Renal pelvis (tissue), 4 donors: ENCODE results near the gene VWA8. TPM values are rescaled to one million over a fixed set of nuclear protein-coding genes. Genes with fewer than 3 reads are reported as not detected.
"Not testable (repeated sequence)": the region's sequence is repeated elsewhere in the genome, so short reads cannot be mapped to it uniquely, and the experiment has no call there.

Experiments
- DNase-seq: peaks from one replicate; pipeline ENCODE4 v3.0.0-alpha.2; 2013
- polyA plus RNA-seq, 3 donors: library from polyadenylated mRNA; unstranded; fragments of 120-200 nt; gene quantifications; one replicate each; pipeline ENCODE4 v1.2.1, GENCODE V29; 2013; ENCODE audit not compliant: insufficient read length in 3 of 3

VWA8 gene
- polyA plus RNA-seq, 3 donors, result 19.0 to 21.1 (median 19.0) TPM

- no peak for DNase-seq
Observed at GRCh38 chr13:41925014-41925413, 35.9 kb downstream of the VWA8 start.

GRCh38 chr13:41922894-41923293 lies 38.0 kb downstream of the VWA8 start:
- DNase-seq, result not testable (repeated sequence)

- no peak for DNase-seq
Observed at GRCh38 chr13:41919741-41920487, 41.0 kb downstream of the VWA8 start.

- DNase-seq, result no peak
Observed at GRCh38 chr13:41919031-41919740, 41.7 kb downstream of the VWA8 start.

GRCh38 chr13:41917641-41918040 lies 43.3 kb downstream of the VWA8 start:
- DNase-seq, result no peak

- no peak for DNase-seq
Observed at GRCh38 chr13:41916173-41916954, 44.5 kb downstream of the VWA8 start.

- DNase-seq, result no peak
Observed at GRCh38 chr13:41915081-41915480, 45.8 kb downstream of the VWA8 start.

- no peak for DNase-seq
Observed at GRCh38 chr13:41914552-41914951, 46.4 kb downstream of the VWA8 start.

GRCh38 chr13:41909506-41909905 lies 51.4 kb downstream of the VWA8 start:
- no peak for DNase-seq

- DNase-seq, result peak; percentile 9
Observed at GRCh38 chr13:41905600-41906254, 55.2 kb downstream of the VWA8 start.

- DNase-seq, result no peak
Observed at GRCh38 chr13:41900918-41901317, 60.0 kb downstream of the VWA8 start.

- DNase-seq, result not testable (repeated sequence)
Observed at GRCh38 chr13:41898411-41898810, 62.5 kb downstream of the VWA8 start.

GRCh38 chr13:41897126-41897525 lies 63.8 kb downstream of the VWA8 start:
- DNase-seq, result no peak

GRCh38 chr13:41895478-41895877 lies 65.4 kb downstream of the VWA8 start:
- DNase-seq, result no peak

GRCh38 chr13:41891119-41891518 lies 69.8 kb downstream of the VWA8 start:
- DNase-seq, result no peak

GRCh38 chr13:41883147-41883546 lies 77.8 kb downstream of the VWA8 start:
- DNase-seq, result no peak

GRCh38 chr13:41881890-41882289 lies 79.0 kb downstream of the VWA8 start:
- not testable (repeated sequence) for DNase-seq

- no peak for DNase-seq
Observed at GRCh38 chr13:41880966-41881365, 79.9 kb downstream of the VWA8 start.

GRCh38 chr13:41864658-41865057 lies 96.3 kb downstream of the VWA8 start:
- DNase-seq, result no peak

- not testable (repeated sequence) for DNase-seq
Observed at GRCh38 chr13:41862659-41863058, 98.2 kb downstream of the VWA8 start.

- DNase-seq, result no peak
Observed at GRCh38 chr13:41859565-41859964, 101.3 kb downstream of the VWA8 start.

GRCh38 chr13:41858780-41859179 lies 102.1 kb downstream of the VWA8 start:
- no peak for DNase-seq
